IPS-18a (cell line): ENCODE measurements around the gene VPS35.
"Not testable (repeated sequence)": the region's sequence is repeated elsewhere in the genome, so short reads cannot be mapped to it uniquely, and the experiment has no call there.

Source experiments
- H3K27ac ChIP-seq: one replicate; pipeline ENCODE4 v1.5.1; 2013; ENCODE audit warnings: low read length
- H3K27me3 ChIP-seq: one replicate; pipeline ENCODE4 v1.6.1; 2013; ENCODE audit warnings: mild to moderate bottlenecking, low read length; ENCODE audit not compliant: control insufficient read depth, insufficient read depth
- H3K36me3 ChIP-seq: one replicate; pipeline ENCODE4 v1.6.1; 2013; ENCODE audit warnings: low read depth, low read length; ENCODE audit not compliant: control insufficient read depth
- H3K4me1 ChIP-seq: one replicate; pipeline ENCODE4 v1.6.1; 2013; ENCODE audit warnings: low read depth, low read length; ENCODE audit not compliant: control insufficient read depth
- H3K4me3 ChIP-seq: one replicate; pipeline ENCODE4 v1.5.1; 2013; ENCODE audit warnings: low read length
- H3K9ac ChIP-seq: one replicate; pipeline ENCODE4 v1.6.1; 2013; ENCODE audit warnings: mild to moderate bottlenecking, low read length, moderate library complexity
- H3K9me3 ChIP-seq: one replicate; pipeline ENCODE4 v1.6.1; 2013; ENCODE audit warnings: low read depth, low read length; ENCODE audit not compliant: control insufficient read depth

The VPS35 gene

DNA sequence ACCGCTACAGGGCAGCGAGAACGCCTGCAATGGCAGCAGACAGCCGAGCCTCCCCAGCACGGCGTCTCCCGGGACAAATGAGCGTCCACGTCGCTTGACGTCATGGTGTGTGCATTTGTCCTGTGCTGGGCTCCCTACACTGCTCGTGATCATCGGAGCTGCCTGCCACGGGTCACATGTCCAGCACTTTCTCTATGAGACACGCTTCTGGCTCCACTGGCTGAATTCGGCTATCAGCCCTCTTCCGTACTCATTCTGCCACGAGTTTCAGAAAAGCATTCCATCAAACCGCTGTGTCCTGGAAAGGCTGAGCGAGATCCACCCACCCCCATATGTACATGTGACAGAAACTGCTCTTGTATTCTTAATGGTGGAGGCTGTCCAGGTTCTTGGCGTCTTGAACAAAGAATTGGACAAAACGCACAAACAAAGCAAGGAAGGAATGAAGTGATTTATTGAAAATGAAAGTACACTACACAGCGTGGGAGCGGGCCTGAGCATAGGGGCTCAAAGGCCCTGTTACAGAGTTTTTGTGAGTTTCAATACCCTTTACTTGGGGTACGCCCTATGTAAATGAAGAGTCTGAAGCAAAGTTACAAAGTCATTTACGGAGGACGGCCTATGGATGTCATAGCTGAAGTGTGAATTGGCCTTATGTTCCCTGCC, 39.3 kb downstream of the VPS35 start:
- H3K36me3 ChIP-seq: no peaks in the 10 kb centered on the region
- H3K4me3 ChIP-seq: no peak overlapping the region
- H3K27me3 ChIP-seq: no peaks in the 10 kb centered on the region
- no peak overlapping the region for H3K27ac ChIP-seq
- H3K9ac ChIP-seq: no peak overlapping the region
- H3K4me1 ChIP-seq: no peaks in the 10 kb centered on the region
- no peaks in the 10 kb centered on the region for H3K9me3 ChIP-seq

- H3K4me3 ChIP-seq: no peak overlapping the region
- H3K27ac ChIP-seq: no peak overlapping the region
- H3K27me3 ChIP-seq: no peaks in the 10 kb centered on the region
- H3K4me1 ChIP-seq: no peaks in the 10 kb centered on the region
- H3K9me3 ChIP-seq: no peaks in the 10 kb centered on the region
- H3K36me3 ChIP-seq: no peaks in the 10 kb centered on the region
- H3K9ac ChIP-seq: no peak overlapping the region
Measured at GRCh38 chr16:46648656-46649055, 40.3 kb downstream of the VPS35 start.

DNA sequence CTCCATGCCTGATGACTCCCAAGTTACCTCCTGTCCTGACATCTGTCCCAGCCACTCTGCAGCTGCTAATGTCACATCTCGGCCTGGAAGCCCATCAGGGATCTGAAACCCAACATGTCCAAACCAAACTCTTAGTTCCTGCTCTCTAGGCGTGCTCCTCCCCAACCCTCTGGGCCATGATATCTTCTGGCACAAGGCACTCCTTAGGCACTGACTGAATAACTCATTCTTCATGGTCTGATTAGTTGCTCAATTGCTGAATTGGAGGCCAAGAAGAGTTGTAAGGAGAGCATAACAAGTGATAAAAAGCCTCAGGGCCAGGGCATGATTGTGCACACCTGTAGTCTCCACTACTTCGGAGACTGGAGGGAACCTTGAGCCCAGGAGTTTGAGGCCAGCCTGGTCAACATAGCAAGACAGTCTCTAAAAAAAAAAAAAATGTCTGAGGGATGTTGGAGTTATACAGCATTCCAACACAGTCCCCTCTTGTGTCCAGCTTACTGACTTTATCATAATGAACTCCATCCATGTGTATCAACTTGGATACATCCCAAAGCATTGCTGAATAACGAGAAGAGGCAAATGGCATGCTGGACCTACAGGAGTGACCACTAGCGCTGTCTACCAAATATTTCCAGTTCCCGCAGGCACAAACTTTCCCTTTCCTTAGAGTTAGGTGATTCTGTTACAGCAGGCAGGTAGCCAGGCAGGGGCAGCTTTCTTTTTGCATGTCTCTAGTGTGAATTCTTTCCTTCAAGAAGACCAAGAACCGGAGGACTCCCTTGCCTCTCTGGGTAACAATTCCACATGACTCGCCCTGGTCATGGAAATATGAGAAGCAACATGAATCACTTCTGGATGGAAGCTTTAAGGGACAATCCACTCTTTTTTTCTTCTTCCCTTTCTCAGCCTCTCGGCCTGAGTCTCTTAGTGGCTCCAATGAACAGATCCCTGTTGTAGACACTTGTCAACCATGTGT, 49.7 kb downstream of the VPS35 start:
- no peak overlapping the region for H3K27ac ChIP-seq
- H3K4me3 ChIP-seq: no peak overlapping the region

GRCh38 chr16:46632778-46633733, 55.9 kb downstream of the VPS35 start:
- peaks cover 6% of the 10 kb centered on the region for H3K27me3 ChIP-seq
- H3K27ac ChIP-seq: no peak overlapping the region
- H3K9ac ChIP-seq: no peak overlapping the region

More for the DNA sequence above, 49.7 kb downstream of the VPS35 start:
- Histone ChIP-seq H3K9ac (no peak overlapping the region), H3K27me3 (no peaks in the 10 kb centered on the region), H3K9me3 (no peaks in the 10 kb centered on the region), H3K4me1 (no peaks in the 10 kb centered on the region), H3K36me3 (no peaks in the 10 kb centered on the region)

GRCh38 chr16:46629331-46630219, 59.4 kb downstream of the VPS35 start:
- Histone ChIP-seq H3K4me1 (peaks cover 10% of the 10 kb centered on the region), H3K27ac (no peak overlapping the region), H3K27me3 (peaks cover 6% of the 10 kb centered on the region), H3K9ac (no peak overlapping the region), H3K4me3 (no peak overlapping the region), H3K36me3 (no peaks in the 10 kb centered on the region), H3K9me3 (no peaks in the 10 kb centered on the region)

More at GRCh38 chr16:46632778-46633733, 55.9 kb downstream of the VPS35 start:
- Histone ChIP-seq H3K36me3 (no peaks in the 10 kb centered on the region), H3K4me3 (peak overlapping the region; percentile 59), H3K9me3 (no peaks in the 10 kb centered on the region), H3K4me1 (peaks cover 10% of the 10 kb centered on the region)

GRCh38 chr16:46627746-46628145, 61.2 kb downstream of the VPS35 start:
- H3K9me3 ChIP-seq: no peaks in the 10 kb centered on the region

DNA sequence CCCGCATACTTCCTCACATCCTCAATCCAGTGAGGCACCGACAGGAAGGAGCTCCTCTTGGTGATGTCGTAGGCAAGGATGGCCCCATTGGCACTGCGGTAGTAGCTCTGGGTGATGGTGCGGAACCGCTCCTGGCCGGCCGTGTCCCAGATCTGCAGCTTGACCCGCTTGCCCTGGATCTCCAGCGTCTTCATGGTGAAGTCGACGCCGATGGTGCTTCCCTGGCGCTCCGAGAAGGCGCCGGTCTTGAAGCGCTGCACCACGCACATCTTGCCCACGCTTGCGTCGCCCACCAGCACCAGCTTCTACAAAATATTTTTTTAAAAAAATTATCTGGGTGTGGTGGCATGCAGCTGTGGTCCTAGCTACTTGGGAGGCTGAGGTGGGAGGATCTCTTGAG, 62.3 kb downstream of the VPS35 start:
- not testable (repeated sequence) for H3K27ac ChIP-seq, H3K27me3 ChIP-seq, H3K4me1 ChIP-seq, H3K36me3 ChIP-seq, H3K9ac ChIP-seq, H3K4me3 ChIP-seq, H3K9me3 ChIP-seq

More at GRCh38 chr16:46627746-46628145, 61.2 kb downstream of the VPS35 start:
- no peak overlapping the region for H3K4me3 ChIP-seq
- H3K36me3 ChIP-seq: no peaks in the 10 kb centered on the region
- H3K9ac ChIP-seq: no peak overlapping the region
- no peak overlapping the region for H3K27ac ChIP-seq
- H3K4me1 ChIP-seq: peaks cover 10% of the 10 kb centered on the region
- H3K27me3 ChIP-seq: peaks cover 6% of the 10 kb centered on the region

DNA sequence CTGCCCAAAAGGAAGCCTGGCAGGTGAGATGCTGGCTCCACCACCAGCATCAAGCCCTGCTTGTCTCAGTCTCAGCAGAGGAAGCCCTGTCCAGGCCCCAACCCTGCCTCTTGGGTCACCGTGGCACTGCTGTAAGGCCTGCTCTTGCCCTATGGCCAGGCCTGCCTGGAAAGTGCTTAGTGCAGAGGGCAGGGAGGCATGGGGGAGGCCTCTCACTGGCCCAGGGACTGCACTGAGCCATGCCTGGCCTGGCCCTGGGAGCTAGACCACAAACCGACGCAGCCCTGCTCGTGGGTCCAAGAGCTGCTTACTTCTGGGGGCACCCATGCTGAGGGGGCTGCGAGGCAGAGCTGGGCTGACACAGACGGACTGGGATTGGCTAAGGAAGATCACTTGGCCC, 64.1 kb downstream of the VPS35 start:
- not testable (repeated sequence) for H3K4me1 ChIP-seq

DNA sequence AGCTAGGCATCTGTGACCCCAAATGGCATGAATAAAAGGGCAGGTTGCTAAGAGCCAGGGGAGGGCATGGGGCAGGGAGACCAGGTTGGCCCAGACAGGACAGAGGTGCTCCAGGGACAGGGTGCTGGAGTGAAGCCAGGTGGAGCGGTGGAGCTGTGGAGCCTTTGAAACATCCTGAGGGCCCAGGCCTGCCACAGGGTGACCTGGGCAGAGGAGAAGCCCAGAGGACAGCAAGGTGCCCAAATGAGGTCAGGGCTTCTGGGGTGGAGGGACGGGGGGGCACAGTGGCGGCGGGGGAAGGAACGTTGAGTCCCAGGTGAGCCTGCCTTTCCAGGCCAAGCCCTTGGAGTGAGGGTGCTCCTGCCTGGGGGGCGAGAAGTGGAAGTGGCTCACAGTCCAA, 65.3 kb downstream of the VPS35 start:
- not testable (repeated sequence) for H3K4me1 ChIP-seq, H3K36me3 ChIP-seq, H3K27ac ChIP-seq, H3K9me3 ChIP-seq, H3K9ac ChIP-seq, H3K4me3 ChIP-seq, H3K27me3 ChIP-seq

More for the DNA sequence above, 64.1 kb downstream of the VPS35 start:
- H3K4me3 ChIP-seq, H3K27me3 ChIP-seq, H3K9me3 ChIP-seq, H3K36me3 ChIP-seq, H3K9ac ChIP-seq, H3K27ac ChIP-seq: not testable (repeated sequence)

GRCh38 chr16:46623246-46623645, 65.7 kb downstream of the VPS35 start:
- H3K4me1 ChIP-seq, H3K9ac ChIP-seq, H3K4me3 ChIP-seq, H3K36me3 ChIP-seq, H3K9me3 ChIP-seq, H3K27ac ChIP-seq, H3K27me3 ChIP-seq: not testable (repeated sequence)
